Mucosa of stomach (tissue), 1 donor: Measurements from ENCODE around the gene ZNF213.

Source experiments
- H3K27me3 ChIP-seq: one replicate; pipeline ENCODE4 v1.7.0; 2013; ENCODE audit warnings: mild to moderate bottlenecking, low read length; ENCODE audit not compliant: control insufficient read depth, insufficient read depth
- H3K36me3 ChIP-seq: one replicate; pipeline ENCODE4 v1.7.0; 2013; ENCODE audit warnings: low read length; ENCODE audit not compliant: control insufficient read depth, insufficient read depth
- H3K4me1 ChIP-seq: one replicate; pipeline ENCODE4 v1.7.0; 2013; ENCODE audit warnings: mild to moderate bottlenecking, low read length; ENCODE audit not compliant: control insufficient read depth, insufficient read depth
- H3K4me3 ChIP-seq: one replicate; pipeline ENCODE4 v1.7.0; 2013; ENCODE audit warnings: low read length
- H3K9ac ChIP-seq: one replicate; pipeline ENCODE4 v1.7.0; 2013; ENCODE audit warnings: mild to moderate bottlenecking, low read length, moderate library complexity
- H3K9me3 ChIP-seq: one replicate; pipeline ENCODE4 v1.7.0; 2013; ENCODE audit warnings: mild to moderate bottlenecking, low read length, moderate library complexity; ENCODE audit not compliant: control insufficient read depth
- donor health status: Pancreatic carcinoma.

ZNF213 gene

DNA sequence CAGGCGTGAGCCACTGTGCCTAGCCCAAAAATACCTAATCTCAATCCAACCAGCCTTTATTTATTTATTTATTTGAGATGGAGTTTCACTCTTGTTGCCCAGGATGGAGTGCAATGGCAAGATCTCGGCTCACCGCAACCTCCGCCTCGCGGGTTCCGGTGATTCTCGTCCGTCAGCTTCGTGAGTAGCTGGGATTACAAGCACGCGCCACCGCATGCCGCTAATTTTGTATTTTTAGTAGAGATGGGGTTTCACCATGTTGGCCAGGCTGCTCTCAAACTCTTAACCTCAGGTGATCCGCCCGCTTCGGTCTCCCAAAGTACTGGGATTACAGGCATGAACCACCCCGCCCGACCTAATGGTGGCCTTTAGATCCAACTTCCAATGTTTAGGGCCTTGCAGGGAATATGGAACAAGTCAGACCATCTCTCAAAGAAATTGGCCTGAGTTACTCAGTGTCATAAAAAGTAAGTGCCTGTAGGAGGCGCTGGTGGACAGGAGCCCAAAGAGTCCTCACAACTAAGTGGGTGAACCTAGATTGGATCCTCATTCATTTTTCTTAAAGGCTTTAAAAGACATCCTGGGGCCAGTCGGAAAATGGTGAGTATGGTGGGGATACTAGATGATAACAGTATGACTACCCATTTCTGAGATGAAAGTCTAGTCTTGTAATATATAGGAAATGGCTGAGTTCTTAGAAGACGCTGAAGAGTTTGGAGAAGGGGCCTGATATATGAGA is 40.4 kb upstream of the ZNF213 start:
- peaks cover 13% of the 10 kb centered on the region for H3K27me3 ChIP-seq
- no peak overlapping the region for H3K9ac ChIP-seq
- H3K4me1 ChIP-seq, result peaks cover 2% of the 10 kb centered on the region
- H3K36me3 ChIP-seq, result no peaks in the 10 kb centered on the region
- no peaks in the 10 kb centered on the region for H3K9me3 ChIP-seq
- H3K4me3 ChIP-seq, result no peak overlapping the region

- Histone ChIP-seq H3K4me3 (no peak overlapping the region), H3K27me3 (peaks cover 13% of the 10 kb centered on the region), H3K9me3 (no peaks in the 10 kb centered on the region), H3K9ac (no peak overlapping the region), H3K36me3 (no peaks in the 10 kb centered on the region), H3K4me1 (peaks cover 13% of the 10 kb centered on the region)
These were observed 39.0 kb upstream of the ZNF213 start for GRCh38 chr16:3095869-3096268.

DNA sequence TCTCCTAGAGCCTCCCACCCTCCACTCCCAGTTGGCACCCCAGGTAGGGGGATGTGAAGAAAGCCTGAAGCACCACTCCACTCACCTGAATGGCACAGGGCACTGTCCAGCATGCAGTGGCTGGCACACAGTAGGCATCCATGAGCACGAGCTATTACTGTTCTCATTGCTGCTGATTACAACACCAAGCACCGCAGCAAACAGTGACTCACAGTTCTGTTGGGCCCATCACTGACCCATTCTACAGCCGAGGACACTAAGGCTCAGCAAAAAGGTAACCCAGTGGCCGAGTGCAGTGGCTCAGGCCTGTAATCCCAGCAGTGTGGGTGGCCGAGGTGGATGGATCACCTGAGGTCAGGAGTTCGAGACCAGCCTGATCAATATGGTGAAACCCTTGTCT is 38.5 kb upstream of the ZNF213 start:
- Histone ChIP-seq H3K9ac (no peak overlapping the region), H3K9me3 (no peaks in the 10 kb centered on the region), H3K4me1 (peaks cover 18% of the 10 kb centered on the region), H3K27me3 (peaks cover 13% of the 10 kb centered on the region), H3K36me3 (no peaks in the 10 kb centered on the region), H3K4me3 (no peak overlapping the region)

DNA sequence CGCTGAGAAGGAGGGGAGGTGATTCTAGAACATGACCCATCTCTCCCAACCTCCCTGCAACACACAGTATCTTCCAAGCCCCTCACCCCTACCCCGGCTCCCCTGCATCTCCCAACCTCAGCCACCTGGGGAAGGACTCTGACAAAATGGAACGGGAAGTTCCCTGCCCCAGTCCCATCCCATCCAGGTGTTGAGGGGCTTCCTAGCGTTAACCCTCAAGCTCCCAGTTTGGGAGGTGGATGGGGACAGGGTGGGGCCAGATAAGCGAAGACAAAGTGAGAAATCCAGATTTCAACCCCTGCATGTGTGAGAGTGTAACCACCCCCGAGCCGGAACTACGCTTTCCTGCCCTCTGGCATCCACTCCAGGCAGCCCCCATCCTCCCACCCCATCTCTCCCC is 37.6 kb upstream of the ZNF213 start:
- H3K27me3 ChIP-seq, result peaks cover 7% of the 10 kb centered on the region
- peaks cover 19% of the 10 kb centered on the region for H3K4me1 ChIP-seq
- H3K36me3 ChIP-seq, result no peaks in the 10 kb centered on the region
- no peaks in the 10 kb centered on the region for H3K9me3 ChIP-seq
- H3K4me3 ChIP-seq, result no peak overlapping the region
- no peak overlapping the region for H3K9ac ChIP-seq

DNA sequence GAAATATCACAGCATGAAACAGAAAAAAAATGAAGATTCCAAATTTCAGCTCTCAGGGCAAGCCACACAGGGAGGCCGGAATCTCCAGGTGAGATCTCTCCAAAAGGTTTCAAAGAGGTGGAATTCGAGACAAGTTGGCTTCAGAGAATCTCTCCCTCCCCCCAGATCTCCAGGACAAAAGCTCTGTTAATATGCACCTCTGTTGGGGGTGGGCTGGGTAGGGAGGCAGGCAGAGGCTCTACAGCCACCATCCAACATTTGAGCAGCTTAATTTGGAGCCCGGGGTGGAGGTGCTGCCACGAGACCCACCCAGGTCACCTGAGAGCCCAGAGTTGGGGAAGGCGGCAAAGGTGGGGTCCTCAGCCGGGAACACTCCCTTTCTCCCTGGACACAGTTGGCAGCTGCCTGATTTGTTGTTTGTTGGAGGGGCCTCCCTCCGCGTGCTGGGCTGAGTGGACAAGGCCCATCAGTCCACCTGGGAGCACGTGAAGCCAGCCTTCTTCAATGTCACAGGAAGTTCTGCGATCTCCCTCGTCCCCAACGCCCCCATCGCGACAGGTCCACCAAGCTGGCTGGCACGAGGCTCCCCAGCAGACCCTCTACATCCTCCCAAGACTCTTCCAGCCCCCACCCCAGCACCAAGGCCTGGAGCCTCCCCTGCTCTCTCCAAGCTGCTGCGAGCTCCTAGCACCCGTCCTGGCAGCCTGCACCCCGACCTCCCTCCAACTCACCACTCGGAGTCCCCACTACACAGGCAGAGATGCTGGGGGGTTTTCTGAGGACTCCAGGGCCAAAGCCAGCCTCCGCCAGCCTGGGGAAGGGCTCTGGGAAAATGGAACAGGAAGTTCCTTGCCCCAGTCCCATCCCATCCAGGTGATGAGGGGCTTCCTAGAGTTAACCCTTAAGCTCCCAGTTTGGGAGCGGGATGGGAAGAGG is 36.1 kb upstream of the ZNF213 start, which contains the start of gene ZSCAN10:
TSS of gene ZSCAN10 (minus strand) at position 836 of the 936 bp plus-strand sequence. CDS start 6,357 bp downstream, outside the sequence.
- Histone ChIP-seq H3K9ac (no peak within 1 kb of the TSS), H3K36me3 (no peaks in the 10 kb centered on the region), H3K4me3 (no peak within 1 kb of the TSS)

GRCh38 chr16:3099395-3099731 is 35.5 kb upstream of the ZNF213 start:
- H3K9me3 ChIP-seq, result no peaks in the 10 kb centered on the region
- no peak overlapping the region for H3K9ac ChIP-seq
- peaks cover 19% of the 10 kb centered on the region for H3K4me1 ChIP-seq
- no peaks in the 10 kb centered on the region for H3K36me3 ChIP-seq
- peaks cover 7% of the 10 kb centered on the region for H3K27me3 ChIP-seq
- no peak overlapping the region for H3K4me3 ChIP-seq

More for the DNA sequence above, 36.1 kb upstream of the ZNF213 start, which contains the start of gene ZSCAN10:
- H3K9me3 ChIP-seq, result no peaks in the 10 kb centered on the region
- peaks cover 19% of the 10 kb centered on the region for H3K4me1 ChIP-seq
- peaks cover 7% of the 10 kb centered on the region for H3K27me3 ChIP-seq

DNA sequence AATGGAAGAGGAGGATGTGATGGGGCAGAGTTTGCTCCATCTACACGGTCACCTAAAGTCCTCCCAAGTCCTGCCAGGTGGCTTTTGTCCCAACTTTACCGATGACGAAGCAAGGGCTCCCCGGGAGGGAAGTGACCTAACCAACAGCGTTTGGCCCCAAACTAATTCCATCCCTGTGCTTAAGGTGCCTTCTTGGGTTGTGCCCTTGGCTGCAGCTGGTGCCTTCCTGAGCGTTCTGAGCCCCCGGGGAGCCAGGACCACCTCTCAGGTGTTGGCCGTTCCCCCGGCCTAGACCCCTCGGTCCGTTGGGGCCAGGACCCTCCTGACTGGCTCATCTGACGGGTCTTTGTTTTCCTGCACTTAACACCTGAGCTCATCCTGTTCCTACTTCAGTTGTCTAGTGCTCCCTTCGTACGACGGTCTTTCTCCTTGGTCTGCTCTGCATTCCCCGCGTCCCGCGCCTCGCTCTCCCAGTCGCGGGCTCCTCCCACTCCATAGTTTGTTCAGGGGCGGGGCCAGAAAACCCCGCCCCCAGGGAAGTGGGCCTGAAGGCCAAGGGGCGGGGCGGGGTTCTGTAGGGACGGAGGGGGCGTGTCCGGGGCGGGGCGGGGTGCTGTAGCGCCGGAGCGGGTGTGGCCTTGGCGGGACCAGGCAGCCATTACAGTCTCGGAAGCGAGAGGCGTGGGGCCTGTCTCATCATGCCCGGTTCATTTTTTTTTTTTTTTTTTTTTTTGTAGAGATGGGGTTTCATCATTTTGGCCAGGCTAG is 34.9 kb upstream of the ZNF213 start:
- Histone ChIP-seq H3K36me3 (no peaks in the 10 kb centered on the region), H3K9ac (no peak overlapping the region), H3K4me3 (no peak overlapping the region), H3K27me3 (peaks cover 7% of the 10 kb centered on the region), H3K4me1 (peaks cover 19% of the 10 kb centered on the region), H3K9me3 (no peaks in the 10 kb centered on the region)

DNA sequence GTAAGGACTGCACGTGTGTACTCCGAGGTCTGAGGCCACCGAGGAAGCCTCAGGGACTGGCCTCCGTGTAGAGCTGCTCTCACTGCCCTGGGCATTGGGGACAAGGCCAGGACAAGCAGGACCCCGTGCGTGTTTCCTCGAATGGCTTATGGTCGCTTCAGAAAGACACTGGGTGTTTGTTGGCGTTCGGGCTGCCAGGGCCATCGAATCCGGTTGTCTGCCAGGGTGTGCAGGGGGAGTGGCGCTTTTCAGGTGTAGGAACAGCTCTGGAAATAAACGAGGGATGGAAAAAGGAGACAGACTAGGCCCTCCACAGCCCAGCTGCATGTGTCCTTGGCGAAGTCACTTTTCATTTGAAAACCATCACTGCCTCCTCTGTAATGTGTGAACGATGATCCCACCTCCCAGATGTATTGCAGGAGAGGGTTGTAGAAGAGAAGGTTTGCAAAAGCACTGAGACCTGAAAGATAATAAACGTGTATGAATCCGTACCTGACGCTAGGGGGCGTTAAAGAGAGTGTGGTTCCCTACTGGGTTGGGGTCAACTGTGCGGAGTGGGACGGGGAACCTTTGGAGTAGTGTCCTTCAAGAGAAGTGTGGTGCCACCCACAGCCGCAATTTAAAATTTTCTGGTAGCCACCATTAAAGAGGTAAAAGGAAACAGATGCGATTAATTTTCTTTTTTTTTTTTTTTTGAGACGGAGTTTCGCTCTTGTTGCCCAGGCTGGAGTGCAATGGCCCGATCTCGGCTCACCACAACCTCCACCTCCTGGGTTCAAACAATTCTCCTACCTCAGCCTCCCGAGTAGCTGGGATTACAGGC is 33.6 kb upstream of the ZNF213 start:
- no peaks in the 10 kb centered on the region for H3K9me3 ChIP-seq
- no peak overlapping the region for H3K9ac ChIP-seq
- H3K4me1 ChIP-seq, result peaks cover 19% of the 10 kb centered on the region
- H3K27me3 ChIP-seq, result peaks cover 7% of the 10 kb centered on the region
- H3K36me3 ChIP-seq, result no peaks in the 10 kb centered on the region
- no peak overlapping the region for H3K4me3 ChIP-seq

- Histone ChIP-seq H3K27me3 (peaks cover 7% of the 10 kb centered on the region), H3K4me1 (peaks cover 20% of the 10 kb centered on the region), H3K9ac (no peak overlapping the region), H3K4me3 (no peak overlapping the region), H3K9me3 (no peaks in the 10 kb centered on the region), H3K36me3 (no peaks in the 10 kb centered on the region)
These were observed 32.9 kb upstream of the ZNF213 start for GRCh38 chr16:3101841-3102470.

DNA sequence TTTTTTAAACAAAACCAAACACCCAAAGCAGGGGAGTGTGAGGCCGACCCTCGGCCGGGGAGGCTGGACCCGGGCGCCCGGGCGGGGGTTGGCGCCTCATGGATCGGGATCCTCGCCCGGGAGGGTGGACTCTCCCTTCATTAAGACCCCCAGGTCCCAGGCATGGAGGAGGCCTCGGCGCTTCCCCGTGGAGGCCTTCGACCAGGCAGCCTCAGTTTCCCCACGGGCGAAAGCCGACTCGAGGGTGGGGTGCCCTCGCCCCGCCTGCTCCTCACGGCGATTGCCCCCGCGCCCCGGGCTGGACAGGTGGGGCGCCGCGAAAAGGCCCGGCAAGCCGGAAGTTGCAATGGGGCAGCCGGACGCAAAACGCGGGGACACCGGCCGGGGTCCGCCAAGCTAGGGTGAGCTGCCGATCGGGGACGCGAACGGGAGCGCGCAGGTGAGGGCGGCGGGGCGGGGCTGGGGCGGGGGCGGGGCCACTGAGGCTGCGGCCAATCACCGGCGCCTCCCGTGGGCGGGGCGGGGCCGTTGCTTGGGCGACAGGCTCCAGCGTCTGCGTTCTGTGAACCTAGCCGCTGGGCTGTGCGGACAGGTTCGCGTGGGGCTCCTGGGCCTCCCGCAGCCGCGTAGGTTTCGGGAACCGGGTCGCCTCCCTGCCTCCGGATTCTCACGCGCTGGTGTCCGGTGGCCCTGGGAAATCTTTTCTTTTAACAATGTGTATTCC is 28.5 kb upstream of the ZNF213 start:
- H3K27me3 ChIP-seq, result no peaks in the 10 kb centered on the region
- H3K4me1 ChIP-seq, result peaks cover 8% of the 10 kb centered on the region
- H3K9ac ChIP-seq, result peak overlapping the region; percentile 90
- H3K9me3 ChIP-seq, result no peaks in the 10 kb centered on the region
- no peaks in the 10 kb centered on the region for H3K36me3 ChIP-seq
- H3K4me3 ChIP-seq, result peak overlapping the region; percentile 50
